ENCODE data around the gene VWA1.
"Not testable (repeated sequence)": the region's sequence is repeated elsewhere in the genome, so short reads cannot be mapped to it uniquely, and the experiment has no call there.

Gene VWA1

GRCh38 chr1:1455366-1455884 lies 19.9 kb downstream of the VWA1 start:
- TF ChIP-seq CTCF (IDR thresholded peaks at IDR 0.05), result no peak
- H3K36me3 ChIP-seq, result no peaks in the 10 kb centered on the region
- no peaks in the 10 kb centered on the region for H3K9me3 ChIP-seq
- no peaks in the 10 kb centered on the region for H3K4me1 ChIP-seq (ENCODE audit: control insufficient read depth in 1 of 2, insufficient read depth in 1 of 2, low read depth in 1 of 2, low read length in 1 of 2)
- H3K27ac ChIP-seq, result no peak overlapping the region
- peaks cover 7% of the 10 kb centered on the region for H3K27me3 ChIP-seq
- no peak overlapping the region for H3K4me3 ChIP-seq (ENCODE audit: low read depth in 1 of 2, low read length in 1 of 2)

GRCh38 chr1:1455934-1456333 lies 20.4 kb downstream of the VWA1 start:
- H3K9me3 ChIP-seq; H3K4me1 ChIP-seq (ENCODE audit: control insufficient read depth in 1 of 2, insufficient read depth in 1 of 2, low read depth in 1 of 2, low read length in 1 of 2); H3K27ac ChIP-seq; H3K36me3 ChIP-seq; H3K4me3 ChIP-seq (ENCODE audit: low read depth in 1 of 2, low read length in 1 of 2): not testable (repeated sequence)
- peaks cover 13% of the 10 kb centered on the region for H3K27me3 ChIP-seq

GRCh38 chr1:1456683-1457255 lies 21.3 kb downstream of the VWA1 start:
- H3K4me3 ChIP-seq (ENCODE audit: low read depth in 1 of 2, low read length in 1 of 2); H3K9me3 ChIP-seq; H3K27ac ChIP-seq; H3K36me3 ChIP-seq; H3K4me1 ChIP-seq (ENCODE audit: control insufficient read depth in 1 of 2, insufficient read depth in 1 of 2, low read depth in 1 of 2, low read length in 1 of 2): not testable (repeated sequence)
- H3K27me3 ChIP-seq, result peaks cover 21% of the 10 kb centered on the region

GRCh38 chr1:1459156-1459555 lies 23.7 kb downstream of the VWA1 start:
- H3K27ac ChIP-seq; H3K9me3 ChIP-seq; H3K36me3 ChIP-seq; H3K4me1 ChIP-seq (ENCODE audit: control insufficient read depth in 1 of 2, insufficient read depth in 1 of 2, low read depth in 1 of 2, low read length in 1 of 2); H3K4me3 ChIP-seq (ENCODE audit: low read depth in 1 of 2, low read length in 1 of 2): not testable (repeated sequence)
- peaks cover 22% of the 10 kb centered on the region for H3K27me3 ChIP-seq

GRCh38 chr1:1459711-1460110 lies 24.2 kb downstream of the VWA1 start:
- not testable (repeated sequence) for H3K4me3 ChIP-seq (ENCODE audit: low read depth in 1 of 2, low read length in 1 of 2); H3K27ac ChIP-seq; H3K4me1 ChIP-seq (ENCODE audit: control insufficient read depth in 1 of 2, insufficient read depth in 1 of 2, low read depth in 1 of 2, low read length in 1 of 2); H3K36me3 ChIP-seq; H3K9me3 ChIP-seq
- peaks cover 22% of the 10 kb centered on the region for H3K27me3 ChIP-seq

- TF ChIP-seq CTCF (IDR thresholded peaks at IDR 0.05), result no peak
- H3K27ac ChIP-seq, result no peak overlapping the region
- H3K27me3 ChIP-seq, result peaks cover 22% of the 10 kb centered on the region
- H3K4me1 ChIP-seq (ENCODE audit: control insufficient read depth in 1 of 2, insufficient read depth in 1 of 2, low read depth in 1 of 2, low read length in 1 of 2), result no peaks in the 10 kb centered on the region
- H3K9me3 ChIP-seq, result no peaks in the 10 kb centered on the region
- no peak overlapping the region for H3K4me3 ChIP-seq (ENCODE audit: low read depth in 1 of 2, low read length in 1 of 2)
- H3K36me3 ChIP-seq, result no peaks in the 10 kb centered on the region
Measured at GRCh38 chr1:1460540-1461130, 25.1 kb downstream of the VWA1 start.

- H3K9me3 ChIP-seq, result no peaks in the 10 kb centered on the region
- TF ChIP-seq CTCF (IDR thresholded peaks at IDR 0.05), result no peak
- no peaks in the 10 kb centered on the region for H3K4me1 ChIP-seq (ENCODE audit: control insufficient read depth in 1 of 2, insufficient read depth in 1 of 2, low read depth in 1 of 2, low read length in 1 of 2)
- no peaks in the 10 kb centered on the region for H3K36me3 ChIP-seq
- H3K27ac ChIP-seq, result no peak overlapping the region
- no peak overlapping the region for H3K4me3 ChIP-seq (ENCODE audit: low read depth in 1 of 2, low read length in 1 of 2)
- H3K27me3 ChIP-seq, result peaks cover 22% of the 10 kb centered on the region
Measured at GRCh38 chr1:1461721-1462317, 26.3 kb downstream of the VWA1 start.
